NCI-H146 (cell line): ENCODE measurements around the gene EEF2K.
A peak's percentile ranks its signal among the peaks of the same experiment; 100 is the strongest.
"Not testable (repeated sequence)": the region's sequence is repeated elsewhere in the genome, so short reads cannot be mapped to it uniquely, and the experiment has no call there.

ENCODE experiments used
- DNase-seq: peaks from one replicate; lab custom pipeline; 2025; lab: John Stamatoyannopoulos, UW

Gene EEF2K

GRCh38 chr16:22213236-22213635 is 7.2 kb downstream of the EEF2K start:
- DNase-seq = no peak

DNA sequence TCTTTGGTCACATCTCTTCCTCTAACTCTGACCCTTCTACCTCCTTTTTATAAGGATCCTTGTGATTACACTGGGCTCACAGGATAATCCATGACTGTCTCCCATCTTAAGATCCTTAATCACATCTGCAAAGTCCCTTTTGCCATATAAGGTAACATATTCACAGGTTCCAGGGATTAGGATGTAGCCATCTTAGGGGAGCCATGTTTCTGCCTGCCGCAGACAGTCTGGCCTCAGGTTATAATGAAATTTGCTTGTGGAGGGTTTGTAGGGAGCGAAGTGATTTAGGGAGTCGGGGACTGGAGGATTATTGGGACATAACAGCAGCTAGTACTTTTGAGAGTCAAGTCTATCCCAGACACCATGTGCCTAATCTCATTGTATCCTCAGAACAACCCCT is 7.7 kb downstream of the EEF2K start:
- no peak for DNase-seq

DNA sequence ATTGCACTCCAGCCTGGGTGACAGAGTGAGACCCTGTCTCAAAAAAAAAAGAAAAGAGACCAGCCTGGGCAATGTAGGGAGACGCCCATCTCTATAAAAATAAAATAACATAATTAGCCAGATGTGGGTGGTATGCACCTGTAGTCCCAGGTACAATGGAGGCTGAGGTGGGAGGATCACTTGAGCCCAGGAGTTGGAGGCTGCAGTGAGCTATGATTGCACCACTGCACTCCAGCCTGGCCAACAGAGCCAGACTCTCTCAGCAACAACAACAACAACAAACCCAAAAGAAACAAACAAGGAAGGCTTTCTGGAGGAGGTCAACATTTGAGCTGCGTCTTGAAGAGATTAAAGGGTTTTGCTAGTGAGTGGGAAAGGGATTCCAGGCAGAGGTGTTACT is 8.3 kb downstream of the EEF2K start:
- DNase-seq = no peak

DNA sequence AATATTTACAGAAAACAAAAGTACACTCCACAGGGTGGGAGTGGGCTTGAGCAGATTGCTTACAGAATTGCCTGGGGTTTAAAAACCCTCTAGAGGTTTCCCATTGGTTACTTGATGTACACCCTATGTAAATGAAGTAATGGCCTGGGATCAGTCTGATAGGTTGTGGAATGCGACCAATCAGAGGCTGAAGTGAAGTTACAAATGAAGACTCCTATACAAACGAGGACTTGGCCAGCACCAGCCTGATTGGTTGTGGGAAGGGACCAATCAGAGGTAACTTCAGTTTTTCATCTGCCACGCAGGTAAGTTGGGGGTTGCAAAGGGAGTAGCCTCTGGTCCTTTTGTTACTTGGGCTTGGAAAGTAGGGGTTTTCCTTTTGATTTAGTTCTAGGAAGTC is 8.8 kb downstream of the EEF2K start:
- no peak for DNase-seq

DNA sequence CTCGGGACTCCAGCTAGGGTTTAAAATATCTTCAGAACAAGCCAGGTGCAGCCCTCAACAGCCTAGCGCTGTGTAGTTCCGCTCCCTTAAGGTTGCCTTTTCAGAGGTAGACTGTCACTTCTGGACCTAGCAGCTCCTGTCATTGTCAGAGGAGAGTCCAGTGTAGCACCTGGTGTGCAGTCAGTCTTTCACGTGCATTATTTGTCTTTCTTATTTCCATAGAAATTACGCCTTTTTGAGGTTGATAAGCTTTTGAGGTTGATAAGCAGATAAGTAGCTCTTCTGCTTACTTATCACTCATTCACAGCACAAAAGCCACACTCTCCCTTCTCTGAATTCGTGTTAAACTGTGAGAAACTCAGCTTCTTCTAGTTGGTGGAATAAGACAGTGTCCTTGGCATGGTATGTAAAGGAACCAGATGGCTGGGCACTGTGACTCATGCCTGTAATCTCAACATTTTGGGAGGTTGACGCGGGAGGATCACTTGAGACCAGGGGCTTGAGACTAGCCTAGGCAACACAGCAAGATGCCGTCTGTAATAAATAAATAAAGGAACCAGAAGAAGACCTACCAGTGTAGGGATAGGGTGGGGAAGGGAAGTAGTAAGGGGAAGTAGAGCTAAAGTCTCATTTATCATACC is 10.2 kb downstream of the EEF2K start:
- peak; percentile 70 for DNase-seq

- not testable (repeated sequence) for DNase-seq
Observed at GRCh38 chr16:22216832-22217225, 10.8 kb downstream of the EEF2K start.

- no peak for DNase-seq
Observed at GRCh38 chr16:22217890-22218730, 12.0 kb downstream of the EEF2K start.

DNA sequence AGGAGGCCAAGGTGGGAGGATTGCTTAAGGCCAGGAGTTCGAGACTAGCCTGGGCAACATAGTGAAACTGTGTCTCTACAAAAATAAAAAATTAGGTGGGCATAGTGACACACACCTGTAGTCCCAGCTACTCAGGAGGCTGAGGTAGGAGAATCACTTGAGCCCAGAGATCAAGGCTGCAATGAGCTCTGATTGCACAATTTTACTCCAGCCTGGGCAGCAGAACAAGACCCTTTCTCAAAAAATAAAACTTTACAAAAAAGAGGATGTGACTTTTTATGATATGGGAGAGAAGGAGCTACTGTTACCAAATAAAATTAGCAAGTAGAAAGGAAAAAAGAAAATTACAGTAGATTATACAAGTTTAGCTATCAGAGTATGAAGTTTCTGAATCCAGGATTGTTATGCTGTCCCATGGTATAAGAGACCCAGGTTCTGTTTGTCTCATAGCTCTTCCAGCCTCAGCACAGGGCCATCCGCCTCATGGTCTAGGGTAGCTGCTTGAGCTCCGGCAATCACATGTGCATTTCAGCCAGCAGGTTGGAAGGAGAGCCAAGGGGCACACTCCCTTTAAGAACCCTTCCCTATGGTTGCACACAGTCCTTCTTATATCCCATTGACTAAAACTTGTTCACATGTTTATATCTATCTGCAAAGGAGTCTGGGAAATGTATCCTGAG is 13.5 kb downstream of the EEF2K start:
- DNase-seq = no peak

GRCh38 chr16:22220069-22220440 is 14.0 kb downstream of the EEF2K start:
- DNase-seq = no peak

DNA sequence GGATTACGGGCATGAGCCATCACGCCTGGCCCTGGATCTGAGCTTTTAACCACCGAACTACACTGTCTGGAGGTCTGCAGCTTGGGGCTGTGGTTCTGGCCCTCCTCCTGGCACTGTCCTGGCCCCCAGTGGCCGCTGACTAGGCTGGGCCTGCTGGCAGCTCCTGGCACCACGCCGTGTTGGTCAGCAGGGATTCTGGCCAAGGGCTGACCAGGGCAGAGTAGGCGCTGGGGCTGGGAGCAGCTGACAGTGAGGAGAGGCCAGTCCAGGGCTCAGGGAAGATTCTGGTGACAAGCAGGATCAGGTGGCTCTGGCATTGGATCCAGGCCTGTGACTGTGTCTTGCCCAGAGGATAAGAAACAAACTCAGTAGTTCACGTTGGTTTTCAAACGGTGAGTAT is 14.6 kb downstream of the EEF2K start:
- no peak for DNase-seq

DNA sequence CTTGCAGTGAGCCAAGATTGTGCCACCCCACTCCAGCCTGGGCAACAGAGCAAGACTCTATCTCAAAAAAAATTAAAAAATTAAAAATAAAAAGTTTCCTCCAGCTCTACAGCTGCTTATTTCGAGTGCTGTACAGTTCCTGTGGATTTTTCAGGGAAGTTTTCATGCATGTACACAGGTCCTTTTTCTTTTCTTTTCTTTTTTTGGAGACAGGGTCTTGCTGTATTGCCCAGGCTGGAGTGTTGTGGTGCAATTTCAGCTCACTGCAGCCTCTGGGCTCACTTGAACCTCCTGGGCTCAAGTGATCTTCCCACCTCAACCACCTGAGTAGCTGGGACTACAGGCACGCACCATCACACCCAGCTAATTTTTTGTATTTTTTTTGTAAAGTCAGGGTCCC is 15.9 kb downstream of the EEF2K start:
- DNase-seq = no peak

DNA sequence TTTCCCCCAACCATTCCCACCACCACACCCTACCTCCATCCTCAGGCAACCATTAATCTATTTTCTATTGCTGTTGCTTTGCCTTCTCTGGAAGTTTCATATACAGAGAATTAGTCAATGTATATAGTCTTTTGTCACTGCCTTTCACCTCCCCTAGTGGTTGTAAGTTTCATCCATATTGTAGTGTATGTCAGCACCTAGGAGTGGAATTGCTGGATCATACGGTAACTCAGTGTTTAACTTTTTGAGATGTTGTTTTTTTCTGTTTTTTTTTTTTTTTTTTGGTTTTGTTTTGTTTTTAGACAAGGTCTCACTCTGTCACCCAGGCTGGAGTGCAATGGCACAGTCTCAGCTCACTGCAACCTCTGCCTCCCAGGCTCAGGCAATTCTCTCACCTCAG is 16.9 kb downstream of the EEF2K start:
- DNase-seq = no peak

- no peak for DNase-seq
Observed at GRCh38 chr16:22225060-22225459, 19.0 kb downstream of the EEF2K start.

- no peak for DNase-seq
Observed at GRCh38 chr16:22229889-22230288, 23.8 kb downstream of the EEF2K start.

- peak; percentile 86 for DNase-seq
Observed at GRCh38 chr16:22232277-22233036, 26.4 kb downstream of the EEF2K start.

- DNase-seq = no peak
Observed at GRCh38 chr16:22233037-22233372, 26.9 kb downstream of the EEF2K start.

- DNase-seq = no peak
Observed at GRCh38 chr16:22235839-22236745, 30.0 kb downstream of the EEF2K start.

- no peak for DNase-seq
Observed at GRCh38 chr16:22239131-22239805, 33.2 kb downstream of the EEF2K start.

DNA sequence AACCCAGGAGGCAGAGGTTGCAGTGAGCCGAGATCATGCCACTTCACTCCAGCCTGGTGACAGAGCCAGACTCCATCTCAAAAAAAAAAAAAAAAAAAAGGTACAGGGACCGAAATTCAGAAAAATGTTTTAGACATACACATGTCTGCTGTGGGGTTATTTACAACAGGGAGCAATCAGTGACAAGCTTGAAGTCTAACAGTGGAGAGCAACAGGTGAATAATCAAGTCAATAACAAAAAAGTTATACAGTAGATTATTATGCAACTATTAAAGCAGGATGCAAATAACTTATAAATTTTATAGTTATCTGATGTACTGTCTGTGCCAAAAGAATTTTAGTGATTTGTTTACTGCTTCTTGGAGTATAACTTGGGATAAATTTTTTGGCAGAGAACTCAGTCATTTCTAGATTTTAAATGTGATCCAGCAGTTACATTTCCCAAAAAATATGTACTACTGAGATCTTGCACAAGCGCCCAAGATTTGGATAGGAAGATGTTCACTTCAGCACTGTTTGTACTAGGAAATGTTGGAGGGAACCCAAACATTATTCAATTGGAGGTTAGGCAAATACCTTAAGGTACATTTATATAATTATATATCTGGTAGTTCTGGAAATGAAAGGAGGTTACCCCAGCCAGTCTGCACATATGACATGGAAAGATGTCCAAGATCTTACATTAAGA is 34.1 kb downstream of the EEF2K start:
- DNase-seq = no peak

GRCh38 chr16:22250522-22250921 is 44.4 kb downstream of the EEF2K start:
- DNase-seq = no peak
